Adrenal gland (tissue), 12 donors: Measurements from ENCODE around the gene CD151. TPM values are rescaled to one million over a fixed set of nuclear protein-coding genes. Genes with fewer than 3 reads are reported as not detected.

Source experiments
- DNase-seq, 7 donors: peaks; one replicate each; pipeline ENCODE4 v3.0.0-alpha.2; 2019 to 2020
- H3K27ac ChIP-seq, 5 donors: fragments of 200-600 bp; sonication (generic) in 4 of 5; 1 replicate in 3 of 5; 2 replicates in 2 of 5; pipeline versions ENCODE4 v1.5.1 to v1.8.0; 2016 to 2020; ENCODE audit warnings: mild to moderate bottlenecking in 1 of 5
- H3K27me3 ChIP-seq: fragments of 200-600 bp; 2 replicates; pipeline ENCODE4 v1.8.0; 2021
- H3K36me3 ChIP-seq, 2 donors: fragments of 200-600 bp; replicated peaks in 1 of 2; 1 replicate in 1 of 2; 2 replicates in 1 of 2; pipeline versions ENCODE4 v1.5.1 to v1.8.0; 2018 to 2022
- H3K4me1 ChIP-seq, 2 donors: fragments of 200-600 bp; replicated peaks in 1 of 2; 1 replicate in 1 of 2; 2 replicates in 1 of 2; pipeline versions ENCODE4 v1.5.1 to v1.8.0; 2018 to 2021
- H3K4me3 ChIP-seq, 4 donors: fragments of 200-600 bp; sonication (generic) in 3 of 4; one replicate each; pipeline ENCODE4 v1.5.1; 2016 to 2018
- H3K9me3 ChIP-seq, 3 donors: fragments of 200-600 bp; sonication (generic) in 1 of 3; replicated peaks in 1 of 3; 1 replicate in 2 of 3; 2 replicates in 1 of 3; pipeline versions ENCODE4 v1.5.1 to v1.8.0; 2016 to 2021
- CTCF ChIP-seq, 6 experiments: fragments of 450-650 bp in 4 of 6; fragments of 200-600 bp in 2 of 6; sonication (generic) in 1 of 6; IDR thresholded peaks; 1 replicate in 5 of 6; 2 replicates in 1 of 6; pipeline versions ENCODE4 v1.5.1 to v1.8.0; 2016 to 2021; ENCODE audit warnings: antibody characterized with exemption in 6 of 6, mild to moderate bottlenecking in 2 of 6, moderate library complexity in 1 of 6
- POLR2A ChIP-seq, 2 donors: fragments of 450-650 bp; IDR thresholded peaks; one replicate each; pipeline ENCODE4 v1.6.1; 2017; ENCODE audit warnings: antibody characterized with exemption in 2 of 2, mild to moderate bottlenecking in 2 of 2, moderate library complexity in 1 of 2
- WGBS, 4 donors: extraction: QIAGEN DNeasy Blood & Tissue Kit in 2 of 4; methylation state at CpG; one replicate each; pipeline versions ENCODE4 v1.1.5 to v1.1.7; 2013 to 2017; 5-methylcytosine and 5-hydroxymethylcytosine counted together
- intact Hi-C, 2 donors: fragments of 100-400 bp; cut with DNase I; formaldehyde crosslinking; loops; one replicate each; pipeline versions ENCODE4 v1.14.1 to v1.15.0; 2022 to 2023
- polyA plus RNA-seq, 3 donors: library from polyadenylated mRNA; stranded (reverse); fragments of 200-250 nt in 2 of 3; fragments of 350-450 nt in 1 of 3; fragmentation: Illumina TruSeq in 1 of 3; extraction: RNeasy Lipid Tissue Mini Kit (QIAGEN cat#74804) in 1 of 3; gene quantifications; one replicate each; pipeline ENCODE4 v1.2.3, GENCODE V29; 2013 to 2014
- total RNA-seq, 9 donors: library from RNA; depleted of rRNA in 4 of 9; stranded (reverse); fragments of >200 nt in 4 of 9; fragments of 120-200 nt in 1 of 9; fragmentation: NEBNext Ultra II Directional in 1 of 9; extraction: Animal tissue kit (Norgen Biotek cat#: 25700) in 1 of 9; gene quantifications; one replicate each; pipeline versions ENCODE4 v1.1.0 to v1.2.4, GENCODE V29; 2013 to 2023
- donor health status: healthy with polysubstance abuse.
- donor health status: Bipolar disorder and iron deficiency.
- donor health status: DM: yes; HTN: yes; CAD: no.
- donor health status: DM: no; HTN: no; CAD: no.
- donor health status: DM: no; HTN: no; CAD: no.
- donor health status: DM: yes; HTN: yes; CAD: no.

Gene CD151
- total and polyA plus RNA-seq, 12 donors = 111 to 387 (median 285) TPM

DNA sequence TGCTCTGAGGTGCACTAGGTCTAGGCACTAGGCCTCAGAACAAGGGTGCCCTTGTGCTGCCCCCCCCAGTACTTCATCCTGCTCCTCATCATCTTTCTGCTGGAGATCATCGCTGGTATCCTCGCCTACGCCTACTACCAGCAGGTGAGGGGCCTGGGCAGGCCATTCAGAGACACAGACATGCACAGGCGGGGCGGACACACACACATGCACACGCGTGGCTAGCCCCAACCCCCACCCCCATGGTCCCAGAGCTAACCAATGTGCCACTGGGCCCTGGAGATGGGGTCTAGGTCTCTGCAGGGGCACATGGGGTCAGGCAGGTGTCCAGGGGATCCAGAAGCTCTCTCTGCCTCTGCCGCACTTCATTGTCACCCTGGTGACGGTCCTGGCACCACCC is 3.9 kb downstream of the CD151 start:
- Histone ChIP-seq H3K36me3 (peaks cover 0 to 44% of the 10 kb centered on the region in 2 donors), H3K27ac (no peak overlapping the region)
- intact Hi-C loops = no loop called here

GRCh38 chr11:837189-837989 is 4.6 kb downstream of the CD151 start:
- no peak for TF ChIP-seq CTCF (IDR thresholded peaks at IDR 0.05)
- peak in 1 of 2 donors; percentile 3 for TF ChIP-seq POLR2A (IDR thresholded peaks at IDR 0.05)

More for the DNA sequence above, 3.9 kb downstream of the CD151 start:
- TF ChIP-seq CTCF (IDR thresholded peaks at IDR 0.05) (no peak), POLR2A (IDR thresholded peaks at IDR 0.05) (no peak)
- peaks cover 34 to 48% of the 10 kb centered on the region in 2 donors for H3K4me1 ChIP-seq
- no peak overlapping the region for H3K4me3 ChIP-seq
- WGBS, 4 donors = 78 to 96% (median 84%) methylated on average over 5 to 9 of the region's 9 CpGs
- no peaks in the 10 kb centered on the region for H3K27me3 ChIP-seq
- no peak for DNase-seq
- no peaks in the 10 kb centered on the region for H3K9me3 ChIP-seq

GRCh38 chr11:837990-838307 is 5.2 kb downstream of the CD151 start:
- DNase-seq = peak in 1 of 7 donors; percentile 58
- no peaks in the 10 kb centered on the region for H3K9me3 ChIP-seq
- intact Hi-C loops = no loop called here
- WGBS, 4 donors = 73 to 92% (median 78%) methylated on average over 6 to 8 of the region's 8 CpGs; no CpG with 5 or more reads in 1 of the 4 donors
- no peaks in the 10 kb centered on the region for H3K27me3 ChIP-seq
- no peak overlapping the region for H3K4me3 ChIP-seq
- no peak overlapping the region for H3K27ac ChIP-seq
- peaks cover 0 to 44% of the 10 kb centered on the region in 2 donors for H3K36me3 ChIP-seq
- peaks cover 26 to 39% of the 10 kb centered on the region in 2 donors for H3K4me1 ChIP-seq
- TF ChIP-seq POLR2A (IDR thresholded peaks at IDR 0.05) (no peak), CTCF (IDR thresholded peaks at IDR 0.05) (no peak)

More at GRCh38 chr11:837189-837989, 4.6 kb downstream of the CD151 start:
- Histone ChIP-seq H3K27ac (no peak overlapping the region), H3K9me3 (no peaks in the 10 kb centered on the region), H3K4me1 (peaks cover 28 to 41% of the 10 kb centered on the region in 2 donors), H3K27me3 (no peaks in the 10 kb centered on the region), H3K36me3 (peaks cover 0 to 44% of the 10 kb centered on the region in 2 donors), H3K4me3 (no peak overlapping the region)
- intact Hi-C loops = no loop called here
- DNase-seq = peak in 1 of 7 donors; percentile 36
- 75 to 83% (median 80%) methylated on average over 10 to 22 of the region's 22 CpGs for WGBS, 4 donors

DNA sequence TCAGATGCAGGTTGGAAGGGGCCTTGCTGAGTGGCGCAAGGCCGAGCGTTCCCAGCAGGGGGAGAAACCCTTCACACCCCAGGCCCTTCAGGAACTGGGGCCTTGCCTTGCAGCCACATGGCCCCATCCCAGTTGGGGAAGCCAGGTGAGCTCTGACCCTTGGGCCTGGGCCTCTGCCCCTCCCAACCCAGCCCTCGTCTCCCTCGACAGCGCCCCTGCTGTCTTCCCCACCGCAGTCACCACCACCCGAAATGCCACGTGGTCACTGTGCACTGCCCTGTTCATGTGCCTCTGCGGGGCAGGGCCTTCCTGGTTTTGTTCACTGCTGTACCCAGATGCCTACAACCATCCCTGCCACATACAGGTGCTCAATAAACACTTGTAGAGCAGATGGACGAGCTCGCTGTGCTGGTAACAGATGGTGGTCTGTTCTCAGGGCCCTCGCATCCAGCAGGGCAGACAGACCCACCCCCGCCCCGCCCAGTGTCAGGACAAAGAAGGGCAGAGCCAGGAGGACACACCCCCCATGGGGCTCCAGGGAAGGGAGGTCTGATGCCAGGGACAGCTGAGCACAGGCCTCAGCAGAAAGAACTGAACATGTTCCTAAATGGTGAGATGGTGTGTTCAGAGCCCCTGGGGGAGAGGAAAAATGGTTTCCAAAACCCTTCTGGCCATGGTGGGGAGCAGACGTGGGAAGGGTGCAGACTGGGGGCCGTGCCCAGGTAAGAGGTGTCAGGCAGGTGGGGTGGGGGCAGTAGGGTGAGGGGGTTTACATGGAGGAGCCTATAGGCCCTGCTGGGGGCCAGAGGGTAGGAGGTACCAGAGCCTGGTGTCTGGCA is 5.9 kb downstream of the CD151 start:
- Histone ChIP-seq H3K4me3 (no peak overlapping the region), H3K27ac (peak overlapping the region in 1 of 5 donors; percentile 25), H3K27me3 (no peaks in the 10 kb centered on the region), H3K36me3 (peaks cover 0 to 44% of the 10 kb centered on the region in 2 donors), H3K4me1 (peaks cover 33 to 42% of the 10 kb centered on the region in 2 donors), H3K9me3 (no peaks in the 10 kb centered on the region)
- peak in 1 of 7 donors; percentile 39 for DNase-seq
- TF ChIP-seq POLR2A (IDR thresholded peaks at IDR 0.05) = no peak
- no peak for TF ChIP-seq CTCF (IDR thresholded peaks at IDR 0.05)
- 50 to 79% (median 71%) methylated on average over 10 to 17 of the region's 17 CpGs for WGBS, 4 donors
- intact Hi-C loops = no loop called here
